Heart right ventricle (tissue), 16 donors: ENCODE measurements around the gene DGKD. TPM values are rescaled to one million over a fixed set of nuclear protein-coding genes. Genes with fewer than 3 reads are reported as not detected.

Experiments
- ATAC-seq, 8 donors: fragments of 200-7000 bp; cut with Tn5 transposase; one replicate each; pipeline ENCODE4 v1.9.1; 2020; ENCODE audit warnings: mild to moderate bottlenecking in 8 of 8, moderate library complexity in 8 of 8, moderate number of reproducible peaks in 1 of 8
- DNase-seq, 2 donors: peaks; one replicate each; pipeline ENCODE4 v3.0.0-alpha.2; 2020
- H3K27ac ChIP-seq, 10 donors: fragments of 200-600 bp; sonication (generic) in 2 of 10; one replicate each; pipeline versions ENCODE4 v1.5.0 to v1.8.0; 2020 to 2022; ENCODE audit warnings: mild to moderate bottlenecking in 3 of 10
- H3K27me3 ChIP-seq, 7 donors: fragments of 200-600 bp; one replicate each; pipeline ENCODE4 v1.8.0; 2021 to 2022; ENCODE audit warnings: mild to moderate bottlenecking in 2 of 7
- H3K36me3 ChIP-seq, 9 donors: fragments of 200-600 bp; sonication (generic) in 1 of 9; one replicate each; pipeline versions ENCODE4 v1.5.0 to v1.8.0; 2020 to 2022; ENCODE audit warnings: mild to moderate bottlenecking in 2 of 9
- H3K4me1 ChIP-seq, 9 donors: fragments of 200-600 bp; sonication (generic) in 1 of 9; one replicate each; pipeline versions ENCODE4 v1.5.0 to v1.8.0; 2020 to 2022; ENCODE audit warnings: mild to moderate bottlenecking in 4 of 9
- H3K4me3 ChIP-seq, 10 donors: fragments of 200-600 bp; sonication (generic) in 2 of 10; one replicate each; pipeline versions ENCODE4 v1.5.0 to v1.8.0; 2020 to 2022; ENCODE audit warnings: mild to moderate bottlenecking in 7 of 10, moderate library complexity in 2 of 10
- H3K9me3 ChIP-seq, 11 donors: fragments of 200-600 bp in 10 of 11; sonication (generic) in 2 of 11; one replicate each; pipeline versions ENCODE4 v1.5.0 to v1.8.0; 2013 to 2022; ENCODE audit warnings: mild to moderate bottlenecking in 2 of 11, control low read depth in 1 of 11, moderate library complexity in 1 of 11
- WGBS, 2 donors: extraction: QIAGEN DNeasy Blood & Tissue Kit; methylation state at CpG; one replicate each; pipeline ENCODE4 v1.1.7; 2013; ENCODE audit warnings: inconsistent platforms in 1 of 2; 5-methylcytosine and 5-hydroxymethylcytosine counted together
- intact Hi-C, 10 donors: fragments of 100-400 bp; cut with DNase I; formaldehyde crosslinking; loops; one replicate each; pipeline versions ENCODE4 v1.11.1 to v1.14.2; 2022
- polyA plus RNA-seq, 2 donors: library from polyadenylated mRNA; stranded (reverse); fragments of 200-250 nt; gene quantifications; one replicate each; pipeline ENCODE4 v1.2.3, GENCODE V29; 2013
- total RNA-seq, 10 donors: library from RNA; stranded (reverse); fragmentation: NEBNext Ultra II Directional in 3 of 10; extraction: Animal tissue kit (Norgen Biotek cat#: 25700) in 3 of 10; gene quantifications; one replicate each; pipeline versions ENCODE4 v1.2.1 to v1.2.4, GENCODE V29; 2021 to 2023
- TF ChIP-seq, protein P1 (sequence below), 9 donors: fragments of 200-600 bp; sonication (generic) in 2 of 9; IDR thresholded peaks; one replicate each; pipeline versions ENCODE4 v1.5.0 to v1.8.0; 2021 to 2022; ENCODE audit warnings: antibody characterized with exemption in 9 of 9, mild to moderate bottlenecking in 5 of 9, moderate library complexity in 1 of 9
- donor health status: Arrhythmogenic right ventricular cardiomyopathy.
- donor health status: ischemic (EF 13 %, LVEDD 7.1; RV severe dilation, severe dysfunction).
- donor health status: healthy with polysubstance abuse.
- donor health status: DM: no; HTN: yes; CAD: no.
- donor health status: DM: no; HTN: no; CAD: no.
- donor health status: ischemic (EF 25% LVEDD 6.9; RV normal size, moderate dysfunction).
- donor health status: ischemic (EF 25% LVEDD 5.7; RV mildly dilated, moderate dysfunction).
- donor health status: healthy.
- donor health status: DM: yes; HTN: yes; CAD: no.
- donor health status: Ischemic cardiomyopathy.
- donor health status: ischemic (EF 35%, LVEDD 5.7; RV mildly dilated, moderate dysfunction).
- donor health status: nonischemic (EF 11% LVEDD 7.7; RV severe dilation, severe dysfunction).
- donor health status: DM: yes; HTN: yes; CAD: no.
- donor health status: PGD.
- donor health status: ischemic (EF 29% LVEDD 5.4; RV normal size, mild dysfunction).
- donor health status: nonischemic (EF 23%, LVEDD 6.1; RV moderate dilation, normal function).

DGKD gene
- total and polyA plus RNA-seq, 12 donors = 26.8 to 79.5 (median 44.7) TPM

DNA sequence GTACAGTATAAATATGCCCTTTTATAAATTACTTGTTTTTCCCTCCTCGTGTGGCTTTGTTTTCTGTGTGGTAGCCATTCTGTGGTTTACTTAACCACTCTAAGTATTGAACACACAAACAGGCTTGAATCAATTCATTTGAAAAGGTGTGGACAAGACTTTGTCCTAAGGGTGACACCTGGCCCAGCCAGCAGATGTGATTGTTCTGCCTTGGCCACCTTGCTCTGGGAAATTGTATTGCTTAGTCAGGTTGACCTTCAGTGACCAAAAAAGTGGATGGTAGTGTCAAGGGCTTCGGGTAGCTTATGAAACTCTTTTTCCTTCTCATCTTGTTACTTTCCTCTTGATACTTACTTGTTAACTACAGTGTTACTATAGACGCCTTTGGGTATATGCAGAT is 61.9 kb downstream of the DGKD start:
- H3K36me3 ChIP-seq = peaks cover 0 to 8% (median 0%) of the 10 kb centered on the region in 9 donors
- intact Hi-C loops = no loop called here
- DNase-seq = no peak
- WGBS, 2 donors = 93% methylated on average over 3 of the region's 3 CpGs
- peaks cover 5 to 75% (median 57%) of the 10 kb centered on the region in 9 donors for H3K4me1 ChIP-seq
- TF ChIP-seq, protein P1, sequence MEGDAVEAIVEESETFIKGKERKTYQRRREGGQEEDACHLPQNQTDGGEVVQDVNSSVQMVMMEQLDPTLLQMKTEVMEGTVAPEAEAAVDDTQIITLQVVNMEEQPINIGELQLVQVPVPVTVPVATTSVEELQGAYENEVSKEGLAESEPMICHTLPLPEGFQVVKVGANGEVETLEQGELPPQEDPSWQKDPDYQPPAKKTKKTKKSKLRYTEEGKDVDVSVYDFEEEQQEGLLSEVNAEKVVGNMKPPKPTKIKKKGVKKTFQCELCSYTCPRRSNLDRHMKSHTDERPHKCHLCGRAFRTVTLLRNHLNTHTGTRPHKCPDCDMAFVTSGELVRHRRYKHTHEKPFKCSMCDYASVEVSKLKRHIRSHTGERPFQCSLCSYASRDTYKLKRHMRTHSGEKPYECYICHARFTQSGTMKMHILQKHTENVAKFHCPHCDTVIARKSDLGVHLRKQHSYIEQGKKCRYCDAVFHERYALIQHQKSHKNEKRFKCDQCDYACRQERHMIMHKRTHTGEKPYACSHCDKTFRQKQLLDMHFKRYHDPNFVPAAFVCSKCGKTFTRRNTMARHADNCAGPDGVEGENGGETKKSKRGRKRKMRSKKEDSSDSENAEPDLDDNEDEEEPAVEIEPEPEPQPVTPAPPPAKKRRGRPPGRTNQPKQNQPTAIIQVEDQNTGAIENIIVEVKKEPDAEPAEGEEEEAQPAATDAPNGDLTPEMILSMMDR (IDR thresholded peaks at IDR 0.05) = no peak
- H3K27me3 ChIP-seq = no peaks in the 10 kb centered on the region
- peaks cover 0 to 18% (median 2%) of the 10 kb centered on the region in 11 donors for H3K9me3 ChIP-seq
- no peak overlapping the region for H3K4me3 ChIP-seq
- H3K27ac ChIP-seq = peak overlapping the region in 4 of 10 donors; percentile 12 to 88 (median 70)
- ATAC-seq = no peak

DNA sequence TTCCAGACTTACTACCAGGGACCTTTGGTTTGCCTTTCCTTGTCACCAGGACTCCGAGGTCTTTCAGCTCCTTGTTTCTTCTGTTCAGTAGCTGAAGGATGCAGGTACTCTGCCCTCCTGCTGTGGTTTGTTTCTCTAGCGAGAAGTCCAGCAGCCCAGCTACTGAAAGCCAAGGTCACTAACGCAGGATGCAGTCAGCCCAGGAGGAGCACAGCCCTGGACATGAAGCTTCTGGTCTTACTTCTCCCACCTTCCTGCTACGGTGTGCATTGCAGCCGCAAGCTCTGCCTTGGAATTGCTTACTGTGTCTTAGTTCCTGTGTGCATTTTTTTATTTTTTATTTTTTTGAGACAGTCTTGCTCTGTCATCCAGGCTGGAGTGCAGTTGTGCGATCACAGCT is 62.4 kb downstream of the DGKD start:
- Histone ChIP-seq H3K4me3 (no peak overlapping the region), H3K36me3 (peaks cover 0 to 6% (median 0%) of the 10 kb centered on the region in 9 donors), H3K9me3 (peaks cover 0 to 13% (median 0%) of the 10 kb centered on the region in 11 donors), H3K4me1 (peaks cover 10 to 80% (median 62%) of the 10 kb centered on the region in 9 donors), H3K27ac (peak overlapping the region in 3 of 10 donors; percentile 12 to 88 (median 81)), H3K27me3 (no peaks in the 10 kb centered on the region)
- TF ChIP-seq, protein P1 (IDR thresholded peaks at IDR 0.05) = no peak
- DNase-seq (no peak), ATAC-seq (no peak)
- 80 to 84% methylated on average over 6 of the region's 6 CpGs for WGBS, 2 donors
- intact Hi-C loops = no loop called here

DNA sequence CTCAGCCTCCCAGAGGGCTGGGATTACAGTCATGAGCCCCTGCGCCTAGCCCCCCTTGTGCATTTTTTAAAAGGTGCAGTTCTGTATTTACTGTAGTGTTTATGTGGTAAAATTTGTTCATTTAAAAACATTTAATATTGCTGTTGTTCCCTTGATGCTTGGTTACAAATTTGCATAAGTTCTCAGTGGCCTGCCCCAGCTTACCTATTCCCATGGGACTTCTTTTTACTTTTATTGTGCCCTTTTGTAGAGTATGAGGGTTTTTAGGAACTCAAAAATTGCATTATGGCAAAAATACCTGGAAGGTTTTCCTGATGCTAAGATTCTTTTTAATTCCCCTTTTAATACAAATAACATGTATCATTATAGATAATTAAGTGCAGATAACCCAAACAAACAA is 63.0 kb downstream of the DGKD start:
- Histone ChIP-seq H3K36me3 (peaks cover 0 to 6% (median 0%) of the 10 kb centered on the region in 9 donors), H3K27me3 (no peaks in the 10 kb centered on the region), H3K9me3 (peaks cover 0 to 7% (median 0%) of the 10 kb centered on the region in 11 donors), H3K4me3 (no peak overlapping the region), H3K27ac (peak overlapping the region in 1 of 10 donors; percentile 12), H3K4me1 (peaks cover 11 to 86% (median 67%) of the 10 kb centered on the region in 9 donors)
- intact Hi-C loops = no loop called here
- ATAC-seq = no peak
- DNase-seq = no peak
- 96 to 100% methylated on average over 1 of the region's 1 CpG for WGBS, 2 donors
- TF ChIP-seq, protein P1 (IDR thresholded peaks at IDR 0.05) = no peak

DNA sequence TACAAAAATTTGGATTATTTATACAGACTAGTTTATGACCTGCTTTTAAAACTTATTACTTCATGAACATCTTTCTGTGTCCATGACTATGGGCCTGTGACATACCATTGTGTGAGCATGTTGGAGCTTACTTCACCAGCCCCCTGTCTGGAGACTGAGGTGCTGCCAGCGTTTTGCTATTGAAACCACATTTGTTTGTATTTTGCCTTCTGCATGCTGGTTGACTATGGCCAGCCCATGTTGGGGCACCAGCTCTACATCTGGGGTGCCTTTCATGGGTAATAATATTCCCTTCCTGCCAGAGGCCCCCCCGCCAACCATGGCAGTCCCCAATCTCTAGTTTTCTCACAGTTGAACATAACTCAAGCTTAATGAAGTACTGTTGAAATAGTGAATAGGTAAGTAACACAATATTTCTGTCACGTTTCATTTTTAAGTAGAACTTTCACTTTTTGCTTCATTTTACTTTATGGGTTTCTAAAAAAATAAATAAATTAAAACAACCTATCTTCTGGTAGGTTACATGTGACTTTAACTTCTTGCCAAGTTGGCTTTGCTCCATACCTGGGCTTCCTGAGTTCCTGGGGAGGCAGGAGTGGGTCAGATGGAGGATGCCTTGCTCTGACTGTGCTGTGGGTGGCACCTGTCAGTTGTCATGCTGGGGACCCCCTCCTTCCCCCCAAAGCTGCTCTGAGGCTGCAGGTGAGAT is 63.9 kb downstream of the DGKD start:
- DNase-seq (no peak), ATAC-seq (no peak)
- peak overlapping the region in 9 of 10 donors; percentile 4 to 59 (median 57) for H3K4me3 ChIP-seq
- WGBS, 2 donors = 72 to 77% methylated on average over 3 of the region's 3 CpGs
- TF ChIP-seq, protein P1 (IDR thresholded peaks at IDR 0.05) = no peak
- intact Hi-C loops = loop anchor here in 1 of 10 donors (2.0 kb wide), 1 partner anchor 19 kb away; no protein-coding TSS in a partner anchor
- H3K27ac ChIP-seq = peak overlapping the region; percentile 72 to 94 (median 90)
- peaks cover 11 to 92% (median 75%) of the 10 kb centered on the region in 9 donors for H3K4me1 ChIP-seq
- no peaks in the 10 kb centered on the region for H3K27me3 ChIP-seq
- H3K9me3 ChIP-seq = no peaks in the 10 kb centered on the region
- H3K36me3 ChIP-seq = peaks cover 0 to 6% (median 0%) of the 10 kb centered on the region in 9 donors
